Hindlimb muscle (tissue), 1 donor: ENCODE results near the gene SLC7A1. TPM values are rescaled to one million over a fixed set of nuclear protein-coding genes. Genes with fewer than 3 reads are reported as not detected.
A peak's percentile ranks its signal among the peaks of the same experiment; 100 is the strongest.

Source experiments
- DNase-seq: peaks from one replicate; pipeline ENCODE4 v3.0.0-alpha.2; 2013
- polyA plus RNA-seq: library from polyadenylated mRNA; unstranded; fragments of 120-200 nt; gene quantifications from one replicate; pipeline ENCODE4 v1.2.1, GENCODE V29; 2013; ENCODE audit not compliant: insufficient read length

SLC7A1 gene
- polyA plus RNA-seq, 1 donor = 8.9 TPM

DNA sequence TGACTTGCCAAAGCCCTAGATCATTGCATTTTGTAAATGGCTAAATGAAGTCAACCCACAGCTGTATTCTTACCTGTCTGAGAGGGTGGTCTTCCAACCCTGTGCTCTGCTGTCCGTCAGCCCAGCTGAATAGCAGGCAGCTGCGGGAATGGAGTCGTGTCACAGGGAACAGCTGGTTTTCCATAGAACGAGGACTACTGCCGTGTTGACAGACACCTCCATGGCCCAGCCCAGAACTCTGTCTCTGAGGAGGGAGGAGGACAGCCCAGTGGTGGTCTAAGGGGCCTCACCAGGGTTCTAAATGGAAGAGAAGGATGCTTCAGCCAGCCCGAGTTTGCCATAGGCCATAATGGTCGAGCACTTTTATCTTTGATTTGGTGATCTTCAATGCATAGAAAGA is 110.7 kb downstream of the SLC7A1 start:
- DNase-seq = no peak

DNA sequence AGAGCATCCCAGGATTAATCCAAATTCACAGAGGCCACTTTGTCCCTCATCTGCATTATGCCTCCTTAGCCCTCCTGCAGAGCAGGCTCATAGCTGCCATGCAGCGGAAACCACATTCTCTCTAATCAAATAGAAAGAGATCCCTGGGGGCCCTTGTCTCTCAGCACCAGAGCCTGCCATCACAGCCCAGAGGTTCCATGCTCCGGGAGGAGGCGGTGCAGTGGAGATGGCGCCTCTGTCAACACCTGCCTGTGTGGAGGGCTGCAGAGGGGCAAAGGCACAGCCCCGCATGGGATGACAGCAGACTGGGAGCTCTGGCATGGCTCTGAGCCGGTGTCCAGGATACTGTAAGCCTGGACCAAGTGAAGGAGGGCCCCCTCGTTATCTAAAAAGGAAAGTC is 111.3 kb downstream of the SLC7A1 start:
- no peak for DNase-seq

DNA sequence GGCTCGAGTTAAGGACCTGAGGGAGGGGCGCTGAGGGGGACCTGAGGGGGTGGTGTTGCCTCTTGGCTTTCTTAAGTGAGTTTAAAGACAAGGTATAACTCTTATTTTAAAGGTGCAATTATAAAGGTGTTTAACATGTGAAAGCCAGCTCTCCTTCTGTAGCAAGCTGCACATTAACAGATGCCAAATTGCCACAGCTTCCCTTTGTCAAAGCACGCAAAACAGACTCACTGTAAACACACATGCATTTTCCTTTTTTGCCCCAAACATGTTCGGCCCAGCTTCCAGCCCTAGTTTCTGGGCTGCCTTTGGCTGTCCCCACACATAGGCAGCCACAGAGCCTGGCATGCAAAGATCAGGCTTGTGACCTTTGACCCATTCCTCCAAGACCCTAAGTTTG is 111.9 kb downstream of the SLC7A1 start:
- DNase-seq = no peak

DNA sequence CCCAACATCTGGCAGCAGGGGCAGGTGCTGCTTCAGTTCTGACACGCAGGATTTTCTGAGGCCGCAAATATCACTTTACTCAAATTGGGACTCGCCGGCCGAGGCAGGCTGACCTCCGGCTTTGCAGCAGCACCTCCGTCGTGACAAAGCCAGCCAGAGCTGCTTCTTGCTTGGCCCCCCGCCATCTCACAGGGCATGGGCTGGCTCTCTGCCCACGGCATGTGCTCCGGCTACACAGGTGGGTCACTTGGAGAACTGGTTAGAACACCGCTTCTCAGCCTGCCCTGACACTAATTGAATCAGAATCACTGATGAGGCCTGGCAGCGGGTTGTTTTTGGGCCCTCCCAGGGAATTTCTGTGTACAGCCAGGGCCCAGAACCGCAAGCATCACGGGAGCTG is 112.3 kb downstream of the SLC7A1 start:
- DNase-seq = no peak

DNA sequence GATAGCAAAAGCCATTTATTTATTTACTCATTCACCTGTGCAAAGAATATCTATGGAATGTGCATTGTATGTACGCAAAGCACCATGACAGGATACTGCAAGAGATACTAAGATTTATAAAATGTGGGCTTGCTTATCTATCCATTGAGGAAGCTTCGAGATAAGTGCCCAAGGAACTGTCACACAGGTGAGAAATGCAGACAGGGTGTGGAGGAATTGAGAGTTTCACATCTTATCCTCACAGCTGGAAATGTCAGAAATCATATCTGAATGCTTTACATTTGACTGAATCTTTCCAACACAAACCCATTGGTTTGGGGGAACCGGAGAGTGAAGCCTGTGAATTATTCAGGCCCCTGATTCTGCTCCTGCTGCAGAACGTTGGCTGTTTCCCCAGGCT is 113.0 kb downstream of the SLC7A1 start:
- no peak for DNase-seq

DNA sequence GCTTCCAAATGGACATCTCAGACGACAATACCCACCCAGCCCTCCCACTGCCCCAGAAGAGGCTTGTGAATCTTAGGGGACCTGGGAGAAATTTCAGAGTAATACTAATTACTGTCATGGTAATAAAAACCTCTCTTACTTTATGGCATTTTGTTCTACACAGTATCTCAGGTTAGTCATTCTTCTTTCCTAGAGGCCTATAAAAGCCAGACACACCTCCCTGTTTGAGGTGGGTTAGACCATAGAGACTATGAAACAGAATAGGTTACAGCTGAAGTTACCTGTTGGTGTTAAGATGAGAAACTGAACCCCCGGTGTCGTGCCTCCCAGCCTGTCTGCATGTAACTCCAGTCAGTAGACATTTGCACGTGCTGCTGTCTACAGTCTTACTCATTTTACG is 113.9 kb downstream of the SLC7A1 start:
- DNase-seq = no peak

DNA sequence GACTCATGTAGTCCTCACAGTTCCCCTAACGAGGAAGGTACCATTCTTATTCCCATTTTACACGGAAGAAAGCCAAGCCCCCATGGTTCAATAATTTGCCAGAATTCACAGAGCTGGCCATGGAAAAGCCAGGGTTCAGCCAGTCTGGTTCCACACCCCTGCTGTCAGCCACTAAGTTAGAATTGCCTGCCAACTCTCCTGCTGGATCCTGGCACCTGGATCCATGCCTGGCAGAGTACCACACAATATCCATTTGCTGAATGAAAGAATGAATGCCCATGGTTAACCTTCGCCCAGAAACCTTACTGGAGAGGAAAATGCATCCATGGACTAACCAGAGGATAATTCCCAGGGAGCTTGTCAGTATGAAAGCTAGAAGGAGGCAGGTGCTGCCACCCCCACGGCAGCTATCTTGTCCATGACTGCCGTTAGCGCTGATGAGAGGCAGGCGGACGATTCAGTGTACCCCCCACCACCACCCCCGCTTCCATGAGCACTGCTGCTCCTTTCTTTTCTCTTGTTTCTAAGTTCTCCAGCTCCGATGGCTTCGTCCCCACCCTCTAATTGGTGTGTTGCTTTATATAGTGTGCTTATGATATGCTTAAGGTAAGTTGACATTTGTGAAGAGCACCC is 114.5 kb downstream of the SLC7A1 start:
- DNase-seq = no peak

DNA sequence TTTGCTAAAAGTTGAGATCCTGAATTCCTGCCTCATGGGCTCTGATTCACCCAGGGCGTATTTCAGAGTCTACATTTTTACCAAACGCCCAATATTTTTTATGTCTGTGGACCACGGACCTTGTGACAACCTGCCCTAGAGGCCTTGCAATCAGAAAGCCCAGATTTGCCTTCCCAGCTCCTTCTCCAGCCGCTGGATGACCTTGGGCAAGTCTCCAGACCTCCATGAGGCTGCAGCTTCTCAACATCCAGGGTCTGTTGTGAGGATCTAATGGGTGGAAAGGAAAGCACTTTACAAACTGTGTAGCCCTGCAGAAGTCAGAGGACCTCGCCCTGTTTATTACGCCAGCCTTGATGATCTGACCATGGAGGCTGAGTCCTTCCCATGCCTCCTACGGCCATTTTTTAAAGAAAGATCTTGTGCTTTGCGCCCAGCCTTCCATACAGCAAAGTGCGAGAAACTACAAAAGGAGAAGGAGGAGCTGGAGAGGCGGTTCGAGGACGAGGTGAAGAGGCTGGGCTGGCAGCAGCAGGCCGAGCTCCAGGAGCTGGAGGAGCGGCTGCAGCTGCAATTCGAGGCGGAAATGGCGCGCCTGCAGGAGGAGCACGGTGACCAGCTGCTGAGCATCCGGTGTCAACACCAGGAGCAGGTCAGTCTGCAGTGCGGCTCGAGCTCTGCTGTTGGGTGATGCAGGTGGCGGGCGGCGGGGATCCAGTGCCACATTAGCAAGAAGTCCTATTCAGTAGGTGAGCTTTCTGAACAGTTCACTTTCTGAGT is 115.6 kb downstream of the SLC7A1 start:
- DNase-seq = no peak

DNA sequence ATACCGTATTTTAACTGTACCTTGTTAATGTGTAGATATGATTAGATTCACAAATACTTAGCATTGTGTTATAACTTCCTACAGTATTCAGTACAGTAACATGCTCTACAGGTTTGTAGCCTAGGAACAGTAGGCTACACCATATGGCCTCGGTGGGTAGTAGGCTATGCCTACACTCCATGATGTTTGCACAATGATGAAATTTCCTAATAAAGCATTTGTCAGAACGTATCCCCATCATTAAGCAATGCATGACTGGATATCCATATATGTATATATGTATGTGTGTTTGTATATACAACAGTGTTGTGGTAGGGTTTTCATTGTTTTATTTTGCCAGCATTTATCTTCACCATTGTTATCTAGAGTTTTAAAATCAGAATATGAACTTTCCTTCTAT is 119.4 kb downstream of the SLC7A1 start:
- DNase-seq = no peak

DNA sequence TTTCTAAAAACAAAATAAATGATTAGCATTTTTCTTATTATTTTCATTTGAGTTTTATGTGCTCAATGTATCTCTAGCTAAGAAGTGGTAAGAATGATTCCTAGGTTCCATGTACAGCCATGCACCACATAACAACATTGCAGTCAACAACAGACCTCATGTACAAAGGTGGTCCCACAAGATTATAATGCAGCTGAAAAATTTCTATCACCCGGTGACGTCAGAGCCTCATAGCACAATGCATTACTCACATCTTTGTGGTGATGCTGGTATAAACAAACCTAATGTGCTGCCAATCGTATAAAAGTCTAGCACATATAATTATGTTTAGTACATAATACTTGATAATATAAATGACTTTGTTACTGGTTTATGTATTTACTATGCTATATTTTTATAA is 120.5 kb downstream of the SLC7A1 start:
- no peak for DNase-seq

DNA sequence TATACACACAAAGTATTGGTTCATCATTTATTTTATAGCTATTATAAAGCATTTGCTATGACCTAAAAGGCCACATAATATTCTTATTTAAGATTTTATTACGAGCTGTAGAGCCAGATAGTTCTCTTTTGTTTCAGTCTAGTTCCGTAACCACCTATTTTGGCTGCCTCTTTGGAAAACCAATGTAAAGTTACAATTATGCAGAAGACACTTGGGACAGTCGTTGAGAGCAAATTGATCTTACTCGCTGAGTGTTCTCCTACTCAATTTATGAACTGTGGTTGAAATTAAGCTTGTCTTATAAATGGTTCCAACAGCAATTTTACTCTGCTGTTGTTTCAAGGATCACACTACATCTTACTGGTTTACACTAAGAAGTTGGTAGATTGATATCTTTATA is 122.3 kb downstream of the SLC7A1 start:
- peak; percentile 37 for DNase-seq

DNA sequence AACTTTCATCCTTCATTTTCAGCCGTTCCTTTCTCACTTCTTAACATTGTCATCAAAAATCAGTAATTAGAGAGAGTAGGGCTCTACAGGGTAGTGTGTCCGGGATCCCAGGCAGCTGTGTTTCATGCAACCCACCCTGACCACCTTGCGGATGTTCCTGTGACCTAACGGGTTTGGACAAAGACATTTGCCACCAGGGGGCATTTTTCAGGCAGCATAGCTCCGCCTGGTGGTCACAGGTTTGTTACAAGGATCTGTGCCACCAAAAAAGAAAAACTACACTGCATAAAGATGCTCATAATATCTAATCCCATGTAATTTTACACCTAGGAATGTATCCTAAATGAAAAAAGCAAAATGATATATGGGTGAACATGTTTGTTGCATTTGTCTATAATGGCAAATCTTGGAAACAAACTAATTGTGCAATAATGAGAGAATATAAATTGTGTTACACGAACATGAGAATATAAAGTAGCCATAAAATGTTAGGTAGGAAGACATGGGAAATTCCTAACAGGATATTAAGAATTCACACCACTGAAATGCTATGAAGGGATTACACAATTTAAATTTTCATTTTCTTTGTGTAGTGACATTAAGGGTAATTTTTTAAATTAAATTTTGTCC is 123.0 kb downstream of the SLC7A1 start:
- no peak for DNase-seq

DNA sequence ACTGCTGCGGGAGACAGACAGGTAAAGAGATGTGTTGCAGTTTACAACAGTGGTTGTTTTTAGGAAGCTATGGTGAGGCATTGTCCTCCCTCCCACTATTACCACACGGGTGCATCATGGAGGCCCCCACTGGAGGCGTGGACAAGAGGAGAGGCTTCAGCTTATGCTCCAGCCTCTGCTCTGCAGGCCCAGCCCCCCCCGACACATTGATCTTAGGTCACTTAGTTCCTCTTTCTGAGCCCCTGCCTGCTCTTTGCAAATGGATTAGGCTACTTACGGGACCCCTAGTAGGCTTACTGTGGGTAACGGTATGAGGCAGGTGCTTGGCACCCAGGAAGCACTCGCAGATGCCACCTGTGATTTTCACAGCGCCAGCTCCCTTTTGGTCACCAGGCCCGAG is 123.9 kb downstream of the SLC7A1 start:
- no peak for DNase-seq

DNA sequence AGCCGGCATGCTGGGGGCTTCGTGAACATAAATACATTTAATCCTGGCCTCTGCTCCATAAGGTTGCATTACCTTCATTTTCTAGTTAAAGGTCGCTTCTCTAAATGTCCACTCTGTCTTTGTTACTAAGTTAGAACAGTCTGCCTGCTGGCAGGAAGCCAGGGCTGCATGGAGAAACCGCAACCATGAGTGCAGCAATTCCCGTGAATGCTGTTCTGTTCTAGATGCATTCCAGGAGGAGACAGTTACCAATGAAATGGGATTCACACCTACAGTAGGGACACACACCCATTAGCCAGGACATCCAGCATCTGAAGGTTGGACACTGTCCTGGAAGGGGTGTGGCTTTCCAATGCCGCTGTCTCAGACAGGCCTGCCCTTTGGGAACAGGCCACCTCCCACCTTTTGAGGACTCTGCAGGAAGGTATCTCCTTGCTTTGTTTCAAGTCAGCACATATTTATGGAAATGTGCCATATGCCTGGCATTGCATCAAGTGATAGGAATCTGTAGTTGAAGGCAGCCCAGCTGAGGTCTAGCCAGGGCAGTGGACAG is 129.7 kb downstream of the SLC7A1 start:
- peak; percentile 36 for DNase-seq

DNA sequence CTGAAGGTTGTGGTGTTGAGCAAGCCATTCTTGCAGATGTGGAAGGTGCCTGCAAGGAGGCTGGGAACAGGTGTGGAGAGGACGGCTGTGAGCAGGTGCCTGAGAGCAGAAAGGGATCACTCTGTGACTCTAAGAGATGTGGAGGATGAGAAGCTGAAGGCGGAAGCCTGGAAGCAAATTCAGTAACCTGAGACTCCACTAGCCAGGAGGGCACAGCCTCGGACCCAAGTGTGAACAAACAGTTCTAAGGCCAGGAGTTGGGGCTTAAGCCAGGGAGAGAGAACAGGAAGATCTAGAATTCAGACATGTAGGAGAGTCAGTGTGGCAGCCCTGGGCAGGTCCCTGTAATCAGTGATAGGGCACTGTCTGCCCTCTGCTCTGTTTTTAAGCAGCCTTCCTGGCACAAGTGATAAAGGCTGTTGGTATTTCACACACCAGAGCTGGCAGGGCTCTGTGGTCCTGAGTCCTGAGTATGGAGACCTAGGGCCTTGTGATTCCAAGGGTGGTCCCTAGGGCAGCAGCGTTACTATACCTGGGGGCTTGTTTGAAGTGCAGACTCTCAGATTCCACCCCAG is 131.3 kb downstream of the SLC7A1 start:
- DNase-seq = no peak

DNA sequence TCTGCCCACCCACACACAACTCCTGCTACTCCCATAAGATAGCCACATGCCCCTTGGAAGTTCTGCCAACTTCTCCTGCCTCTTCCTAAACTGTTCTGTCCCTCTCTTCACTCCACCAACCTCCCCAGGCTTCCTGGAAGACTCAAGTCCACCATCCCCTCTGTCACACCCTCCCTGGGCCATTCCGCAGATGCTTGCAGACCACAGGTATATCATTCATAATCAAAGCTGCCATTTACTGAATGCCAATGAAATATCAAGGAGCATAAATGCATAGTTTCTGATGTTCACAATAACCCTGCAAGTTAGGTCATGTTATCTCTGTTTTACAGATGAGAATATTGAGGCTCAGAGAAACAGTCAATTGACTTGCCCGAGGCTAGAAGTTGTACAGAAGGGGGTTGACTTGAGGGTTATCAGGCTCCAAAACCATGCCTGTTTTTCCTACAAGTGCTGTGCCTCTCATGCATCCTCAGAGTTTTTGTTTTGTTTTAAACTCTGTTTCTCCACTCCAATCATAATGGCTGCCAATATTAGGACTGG is 135.6 kb downstream of the SLC7A1 start:
- no peak for DNase-seq
